ENCODE results near the gene DENND4C. TPM values are rescaled to one million over a fixed set of nuclear protein-coding genes. Genes with fewer than 3 reads are reported as not detected.

The DENND4C gene
- total RNA-seq, 1 donor from 2014 or later, result 37.9 TPM

DNA sequence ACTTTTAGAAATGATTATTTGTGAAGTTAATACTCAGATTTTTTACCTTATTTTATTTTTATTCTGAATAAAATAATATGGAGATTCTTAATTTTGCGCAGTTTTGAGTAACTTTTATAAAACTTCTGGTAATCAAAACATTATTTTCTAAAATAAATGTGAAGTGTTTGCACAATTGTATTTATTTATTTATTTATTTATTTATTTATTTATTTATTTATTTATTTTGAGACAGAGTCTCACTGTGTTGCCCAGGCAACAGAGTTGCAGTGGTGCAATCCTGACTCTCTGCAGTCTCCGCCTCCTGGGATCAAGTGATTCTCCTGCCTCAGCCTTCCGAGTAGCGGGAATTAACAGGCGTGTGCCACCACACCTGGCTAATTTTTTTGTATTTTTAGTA lies 76.1 kb downstream of the DENND4C start:
- FAIRE-seq (no peak), DNase-seq (ENCODE audit: low read depth) (no peak)
- Histone ChIP-seq H3K27me3 (ENCODE audit: control insufficient read depth, insufficient read depth, low read length) (no peaks in the 10 kb centered on the region), H3K36me3 (ENCODE audit: control insufficient read depth, insufficient read depth, low read length) (no peaks in the 10 kb centered on the region), H3K4me3 (ENCODE audit: low read depth, low read length) (no peak overlapping the region)
- TF ChIP-seq, protein P1, sequence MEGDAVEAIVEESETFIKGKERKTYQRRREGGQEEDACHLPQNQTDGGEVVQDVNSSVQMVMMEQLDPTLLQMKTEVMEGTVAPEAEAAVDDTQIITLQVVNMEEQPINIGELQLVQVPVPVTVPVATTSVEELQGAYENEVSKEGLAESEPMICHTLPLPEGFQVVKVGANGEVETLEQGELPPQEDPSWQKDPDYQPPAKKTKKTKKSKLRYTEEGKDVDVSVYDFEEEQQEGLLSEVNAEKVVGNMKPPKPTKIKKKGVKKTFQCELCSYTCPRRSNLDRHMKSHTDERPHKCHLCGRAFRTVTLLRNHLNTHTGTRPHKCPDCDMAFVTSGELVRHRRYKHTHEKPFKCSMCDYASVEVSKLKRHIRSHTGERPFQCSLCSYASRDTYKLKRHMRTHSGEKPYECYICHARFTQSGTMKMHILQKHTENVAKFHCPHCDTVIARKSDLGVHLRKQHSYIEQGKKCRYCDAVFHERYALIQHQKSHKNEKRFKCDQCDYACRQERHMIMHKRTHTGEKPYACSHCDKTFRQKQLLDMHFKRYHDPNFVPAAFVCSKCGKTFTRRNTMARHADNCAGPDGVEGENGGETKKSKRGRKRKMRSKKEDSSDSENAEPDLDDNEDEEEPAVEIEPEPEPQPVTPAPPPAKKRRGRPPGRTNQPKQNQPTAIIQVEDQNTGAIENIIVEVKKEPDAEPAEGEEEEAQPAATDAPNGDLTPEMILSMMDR (IDR thresholded peaks at IDR 0.05; ENCODE audit: insufficient read depth, low read length, severe bottlenecking), result no peak

DNA sequence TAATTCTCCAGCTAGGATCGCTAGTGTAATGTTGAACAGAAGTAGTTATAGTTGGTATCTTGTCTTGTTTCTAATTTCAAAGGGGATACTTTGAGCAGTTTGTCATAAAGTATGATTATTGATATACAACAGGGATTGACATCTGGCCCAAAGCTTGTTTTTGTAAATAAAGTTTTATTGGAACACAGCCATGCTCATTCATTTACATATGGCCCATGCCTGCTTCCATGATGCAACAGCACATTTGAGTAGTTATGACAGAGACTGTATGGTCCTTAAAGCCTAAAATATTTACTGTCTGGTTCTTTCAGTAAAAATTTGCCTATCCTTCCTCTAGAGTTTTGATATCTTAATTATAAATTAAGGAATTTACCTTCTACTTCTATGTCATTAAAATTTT lies 79.8 kb downstream of the DENND4C start:
- no peak overlapping the region for H3K4me3 ChIP-seq (ENCODE audit: low read depth, low read length)
- TF ChIP-seq, protein P1 (IDR thresholded peaks at IDR 0.05; ENCODE audit: insufficient read depth, low read length, severe bottlenecking), result no peak
- H3K27me3 ChIP-seq (ENCODE audit: control insufficient read depth, insufficient read depth, low read length), result no peaks in the 10 kb centered on the region
- FAIRE-seq (no peak), DNase-seq (ENCODE audit: low read depth) (no peak)
- H3K36me3 ChIP-seq (ENCODE audit: control insufficient read depth, insufficient read depth, low read length), result no peaks in the 10 kb centered on the region

DNA sequence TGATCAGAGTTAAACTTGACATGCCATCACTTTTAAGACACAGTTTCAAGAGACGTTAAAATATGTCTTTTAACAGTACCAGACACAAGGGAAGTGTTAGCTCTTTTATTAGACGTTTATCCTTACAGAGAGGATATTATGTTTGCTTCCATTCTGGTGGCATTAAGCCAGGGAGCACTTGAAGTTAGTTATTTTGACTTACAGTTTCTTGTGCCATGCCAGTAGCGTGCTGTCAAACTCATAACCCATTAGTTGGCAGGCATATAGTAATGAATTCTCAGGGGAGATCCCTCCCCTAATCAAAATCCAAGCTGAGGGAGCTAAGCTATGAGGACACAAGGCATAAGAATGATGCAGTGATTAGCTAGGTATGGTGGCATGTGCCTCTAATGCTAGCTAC lies 83.1 kb downstream of the DENND4C start:
- DNase-seq (ENCODE audit: low read depth), result no peak
- FAIRE-seq, result no peak
- TF ChIP-seq, protein P1 (IDR thresholded peaks at IDR 0.05; ENCODE audit: insufficient read depth, low read length, severe bottlenecking), result no peak
- H3K4me3 ChIP-seq (ENCODE audit: low read depth, low read length), result no peak overlapping the region
- H3K36me3 ChIP-seq (ENCODE audit: control insufficient read depth, insufficient read depth, low read length), result no peaks in the 10 kb centered on the region
- no peaks in the 10 kb centered on the region for H3K27me3 ChIP-seq (ENCODE audit: control insufficient read depth, insufficient read depth, low read length)

DNA sequence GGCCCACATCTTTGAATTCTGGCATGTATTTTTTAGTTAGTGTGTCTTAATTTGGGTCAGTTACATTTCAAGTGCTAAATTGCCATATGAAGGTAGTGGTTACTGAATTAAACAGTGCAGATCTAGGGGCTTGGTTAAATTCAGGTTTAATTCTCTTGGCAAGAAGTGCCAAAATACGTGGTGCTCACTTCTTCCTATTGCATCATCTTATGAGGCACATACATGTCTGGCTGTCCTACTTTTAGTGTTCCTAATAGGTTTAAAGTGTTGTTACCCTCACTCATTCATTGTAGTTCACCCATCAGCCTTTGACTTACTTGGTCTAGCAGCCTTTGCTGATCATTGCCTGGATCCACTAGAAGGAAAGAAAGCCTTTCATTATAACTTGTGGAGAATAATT lies 90.0 kb downstream of the DENND4C start:
- Histone ChIP-seq H3K27me3 (ENCODE audit: control insufficient read depth, insufficient read depth, low read length) (no peaks in the 10 kb centered on the region), H3K36me3 (ENCODE audit: control insufficient read depth, insufficient read depth, low read length) (no peaks in the 10 kb centered on the region), H3K4me3 (ENCODE audit: low read depth, low read length) (no peak overlapping the region)
- TF ChIP-seq, protein P1 (IDR thresholded peaks at IDR 0.05; ENCODE audit: insufficient read depth, low read length, severe bottlenecking), result no peak
- DNase-seq (ENCODE audit: low read depth) (no peak), FAIRE-seq (no peak)

DNA sequence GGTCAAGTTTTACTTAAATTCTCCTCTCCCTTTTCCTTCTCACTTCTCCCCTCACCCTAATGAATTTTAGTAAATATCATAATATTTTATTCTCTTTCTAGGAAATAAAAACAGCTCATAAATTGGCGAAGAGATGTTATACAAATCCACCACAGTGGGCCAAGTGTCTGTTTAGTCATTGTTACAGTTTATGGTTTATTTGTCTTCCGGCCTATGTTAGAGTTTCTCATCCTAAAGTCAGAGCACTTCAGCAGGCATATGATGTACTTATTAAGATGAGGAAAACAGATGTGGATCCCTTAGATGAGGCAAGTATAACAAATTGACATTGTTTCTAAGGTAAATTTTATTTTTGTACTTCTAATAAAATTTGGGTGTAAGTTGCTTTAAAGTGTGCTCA lies 101.4 kb downstream of the DENND4C start:
- FAIRE-seq, result no peak
- TF ChIP-seq, protein P1 (IDR thresholded peaks at IDR 0.05; ENCODE audit: insufficient read depth, low read length, severe bottlenecking), result no peak
- DNase-seq (ENCODE audit: low read depth), result no peak
- peaks cover 3% of the 10 kb centered on the region for H3K36me3 ChIP-seq (ENCODE audit: control insufficient read depth, insufficient read depth, low read length)
- no peaks in the 10 kb centered on the region for H3K27me3 ChIP-seq (ENCODE audit: control insufficient read depth, insufficient read depth, low read length)
- H3K4me3 ChIP-seq (ENCODE audit: low read depth, low read length), result no peak overlapping the region

DNA sequence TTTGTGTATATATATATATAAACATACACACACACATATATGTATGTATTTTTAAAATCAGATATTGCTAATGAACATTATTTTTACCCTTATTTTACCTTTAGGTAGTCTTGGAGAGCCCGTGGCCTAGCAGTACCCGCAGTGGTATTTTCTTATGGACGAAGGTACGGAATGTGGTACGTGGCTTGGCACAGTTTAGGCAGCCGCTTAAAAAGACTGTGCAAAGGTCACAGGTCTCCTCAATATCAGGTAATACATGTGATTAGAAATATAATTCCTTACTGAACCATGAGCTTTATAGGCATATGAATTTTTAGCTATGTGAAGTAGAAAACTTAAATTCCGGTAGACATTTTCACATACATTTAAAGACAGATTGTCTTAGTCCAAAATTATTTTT lies 105.7 kb downstream of the DENND4C start:
- H3K4me3 ChIP-seq (ENCODE audit: low read depth, low read length), result no peak overlapping the region
- no peak for FAIRE-seq
- DNase-seq (ENCODE audit: low read depth), result no peak
- peaks cover 4% of the 10 kb centered on the region for H3K36me3 ChIP-seq (ENCODE audit: control insufficient read depth, insufficient read depth, low read length)
- no peaks in the 10 kb centered on the region for H3K27me3 ChIP-seq (ENCODE audit: control insufficient read depth, insufficient read depth, low read length)
- TF ChIP-seq, protein P1 (IDR thresholded peaks at IDR 0.05; ENCODE audit: insufficient read depth, low read length, severe bottlenecking), result no peak

All from bronchial epithelial cell (primary cell).